Activated T-helper 1 cell treated with Interleukin-2 at 50 U/mL for 16 hours (primary cell): ENCODE data around the gene IGSF21.

Experiments used
- DNase-seq: peaks from one replicate; pipeline ENCODE4 v3.0.0-alpha.2; 2020; ENCODE audit warnings: low read depth

Gene IGSF21

GRCh38 chr1:18178111-18178510 is 70.5 kb downstream of the IGSF21 start:
- no peak for DNase-seq

GRCh38 chr1:18179009-18179408 is 71.4 kb downstream of the IGSF21 start:
- no peak for DNase-seq

GRCh38 chr1:18182398-18183160 is 75.0 kb downstream of the IGSF21 start:
- DNase-seq: no peak

GRCh38 chr1:18183533-18183932 is 75.9 kb downstream of the IGSF21 start:
- no peak for DNase-seq

GRCh38 chr1:18187054-18187453 is 79.5 kb downstream of the IGSF21 start:
- no peak for DNase-seq

GRCh38 chr1:18188820-18189517 is 81.4 kb downstream of the IGSF21 start:
- no peak for DNase-seq

- no peak for DNase-seq
Observed at GRCh38 chr1:18190598-18190997, 83.0 kb downstream of the IGSF21 start.

- DNase-seq: no peak
Observed at GRCh38 chr1:18191037-18191436, 83.4 kb downstream of the IGSF21 start.

- DNase-seq: no peak
Observed at GRCh38 chr1:18191481-18192155, 84.0 kb downstream of the IGSF21 start.

- DNase-seq: no peak
Observed at GRCh38 chr1:18192182-18192581, 84.6 kb downstream of the IGSF21 start.

- DNase-seq: no peak
Observed at GRCh38 chr1:18192974-18193373, 85.4 kb downstream of the IGSF21 start.

GRCh38 chr1:18197299-18197698 is 89.7 kb downstream of the IGSF21 start:
- no peak for DNase-seq

- DNase-seq: no peak
Observed at GRCh38 chr1:18198260-18198659, 90.7 kb downstream of the IGSF21 start.

GRCh38 chr1:18199462-18199861 is 91.9 kb downstream of the IGSF21 start:
- DNase-seq: no peak

GRCh38 chr1:18200136-18200717 is 92.6 kb downstream of the IGSF21 start:
- DNase-seq: no peak

GRCh38 chr1:18200918-18201317 is 93.3 kb downstream of the IGSF21 start:
- no peak for DNase-seq

GRCh38 chr1:18201997-18202719 is 94.6 kb downstream of the IGSF21 start:
- DNase-seq: no peak

GRCh38 chr1:18203645-18204044 is 96.0 kb downstream of the IGSF21 start:
- DNase-seq: no peak

- no peak for DNase-seq
Observed at GRCh38 chr1:18204575-18204974, 97.0 kb downstream of the IGSF21 start.

GRCh38 chr1:18205319-18205718 is 97.7 kb downstream of the IGSF21 start:
- no peak for DNase-seq

- no peak for DNase-seq
Observed at GRCh38 chr1:18211764-18212163, 104.2 kb downstream of the IGSF21 start.
